NCI-H446 treated with DMSO at 0.1 percent for 48 hours (cell line): Measurements from ENCODE around the gene SPTB.
A peak's percentile ranks its signal among the peaks of the same experiment; 100 is the strongest.

Experiments
- DNase-seq: peaks from one replicate; lab custom pipeline; 2025; lab: John Stamatoyannopoulos, UW

Gene SPTB

GRCh38 chr14:64789696-64790095 lies 90.0 kb downstream of the SPTB start:
- DNase-seq = no peak

GRCh38 chr14:64788706-64789105 lies 91.0 kb downstream of the SPTB start:
- DNase-seq = peak; percentile 78

- no peak for DNase-seq
Observed at GRCh38 chr14:64787619-64788018, 92.1 kb downstream of the SPTB start.

- DNase-seq = no peak
Observed at GRCh38 chr14:64786296-64787149, 93.2 kb downstream of the SPTB start.

GRCh38 chr14:64784006-64784405 lies 95.7 kb downstream of the SPTB start:
- DNase-seq = no peak

GRCh38 chr14:64782196-64782595 lies 97.5 kb downstream of the SPTB start:
- no peak for DNase-seq

GRCh38 chr14:64779472-64779871 lies 100.2 kb downstream of the SPTB start:
- no peak for DNase-seq

- no peak for DNase-seq
Observed at GRCh38 chr14:64778104-64778754, 101.5 kb downstream of the SPTB start.

GRCh38 chr14:64777461-64777860 lies 102.2 kb downstream of the SPTB start:
- DNase-seq = no peak

GRCh38 chr14:64775081-64775777 lies 104.5 kb downstream of the SPTB start:
- DNase-seq = no peak

GRCh38 chr14:64774272-64774671 lies 105.4 kb downstream of the SPTB start:
- no peak for DNase-seq

GRCh38 chr14:64773577-64773976 lies 106.1 kb downstream of the SPTB start:
- no peak for DNase-seq

- no peak for DNase-seq
Observed at GRCh38 chr14:64773046-64773445, 106.7 kb downstream of the SPTB start.

- DNase-seq = no peak
Observed at GRCh38 chr14:64772397-64772950, 107.2 kb downstream of the SPTB start.

GRCh38 chr14:64771161-64771560 lies 108.5 kb downstream of the SPTB start:
- DNase-seq = no peak

GRCh38 chr14:64770751-64771150 lies 109.0 kb downstream of the SPTB start:
- DNase-seq = no peak

GRCh38 chr14:64769096-64770020 lies 110.3 kb downstream of the SPTB start:
- no peak for DNase-seq

- DNase-seq = no peak
Observed at GRCh38 chr14:64768401-64769095, 111.2 kb downstream of the SPTB start.

GRCh38 chr14:64767215-64767964 lies 112.3 kb downstream of the SPTB start:
- DNase-seq = no peak
